ENCODE results near the gene ATF1.

DNA sequence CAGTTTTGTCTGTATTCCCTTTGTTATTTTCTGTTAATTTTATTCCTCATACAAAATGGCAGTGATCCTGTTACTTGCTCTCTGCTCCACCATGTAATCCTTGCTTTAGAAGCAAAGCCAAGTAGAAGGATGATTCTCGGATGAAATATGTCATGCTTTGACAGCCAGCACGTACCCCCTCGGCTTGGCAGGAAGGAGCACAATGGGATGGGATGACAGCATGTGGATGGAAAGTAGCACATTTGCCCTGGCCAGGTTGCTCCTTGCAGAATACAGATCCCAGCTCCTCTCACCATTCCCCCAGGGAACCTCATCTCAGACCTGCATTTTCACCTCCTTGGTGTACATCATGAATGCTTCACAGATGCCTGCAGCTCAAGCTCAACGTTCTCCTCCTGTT lies 35.1 kb upstream of the ATF1 start:
- TF ChIP-seq, protein P1, sequence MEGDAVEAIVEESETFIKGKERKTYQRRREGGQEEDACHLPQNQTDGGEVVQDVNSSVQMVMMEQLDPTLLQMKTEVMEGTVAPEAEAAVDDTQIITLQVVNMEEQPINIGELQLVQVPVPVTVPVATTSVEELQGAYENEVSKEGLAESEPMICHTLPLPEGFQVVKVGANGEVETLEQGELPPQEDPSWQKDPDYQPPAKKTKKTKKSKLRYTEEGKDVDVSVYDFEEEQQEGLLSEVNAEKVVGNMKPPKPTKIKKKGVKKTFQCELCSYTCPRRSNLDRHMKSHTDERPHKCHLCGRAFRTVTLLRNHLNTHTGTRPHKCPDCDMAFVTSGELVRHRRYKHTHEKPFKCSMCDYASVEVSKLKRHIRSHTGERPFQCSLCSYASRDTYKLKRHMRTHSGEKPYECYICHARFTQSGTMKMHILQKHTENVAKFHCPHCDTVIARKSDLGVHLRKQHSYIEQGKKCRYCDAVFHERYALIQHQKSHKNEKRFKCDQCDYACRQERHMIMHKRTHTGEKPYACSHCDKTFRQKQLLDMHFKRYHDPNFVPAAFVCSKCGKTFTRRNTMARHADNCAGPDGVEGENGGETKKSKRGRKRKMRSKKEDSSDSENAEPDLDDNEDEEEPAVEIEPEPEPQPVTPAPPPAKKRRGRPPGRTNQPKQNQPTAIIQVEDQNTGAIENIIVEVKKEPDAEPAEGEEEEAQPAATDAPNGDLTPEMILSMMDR (IDR thresholded peaks at IDR 0.05; ENCODE audit: insufficient read depth, low read depth, low read length), result no peak
- no peak for TF ChIP-seq EZH2 (IDR thresholded peaks at IDR 0.05; ENCODE audit: insufficient read depth, low read length)
